ENCODE data around the gene ZFHX3.

Gene ZFHX3

GRCh38 chr16:72987480-72987901 lies 60.4 kb downstream of the ZFHX3 start:
- no peaks in the 10 kb centered on the region for H3K27me3 Mint-ChIP-seq
- H3K4me1 Mint-ChIP-seq: no peaks in the 10 kb centered on the region
- no peak for DNase-seq
- no peaks in the 10 kb centered on the region for H3K36me3 Mint-ChIP-seq
- CTCF ChIA-PET: no interaction called here
- no peak overlapping the region for H3K27ac Mint-ChIP-seq
- no peaks in the 10 kb centered on the region for H3K9me3 Mint-ChIP-seq
- H3K4me3 Mint-ChIP-seq: no peak overlapping the region

- no peaks in the 10 kb centered on the region for H3K9me3 Mint-ChIP-seq
- H3K4me1 Mint-ChIP-seq: no peaks in the 10 kb centered on the region
- no peak overlapping the region for H3K27ac Mint-ChIP-seq
- no peaks in the 10 kb centered on the region for H3K36me3 Mint-ChIP-seq
- H3K27me3 Mint-ChIP-seq: no peaks in the 10 kb centered on the region
- H3K4me3 Mint-ChIP-seq: no peak overlapping the region
- CTCF ChIA-PET: no interaction called here
- DNase-seq: no peak
Observed at GRCh38 chr16:72985995-72986394, 61.9 kb downstream of the ZFHX3 start.

GRCh38 chr16:72985148-72985941 lies 62.6 kb downstream of the ZFHX3 start:
- no peak for DNase-seq
- no peak overlapping the region for H3K4me3 Mint-ChIP-seq
- CTCF ChIA-PET: interaction anchor here (0.6 kb wide), 1 partner anchor 1586 kb away, joined by 3 read pairs; no protein-coding TSS in a partner anchor
- H3K9me3 Mint-ChIP-seq: no peaks in the 10 kb centered on the region
- H3K36me3 Mint-ChIP-seq: no peaks in the 10 kb centered on the region
- no peaks in the 10 kb centered on the region for H3K4me1 Mint-ChIP-seq
- no peak overlapping the region for H3K27ac Mint-ChIP-seq
- H3K27me3 Mint-ChIP-seq: no peaks in the 10 kb centered on the region

- Mint-ChIP-seq H3K36me3 (no peaks in the 10 kb centered on the region), H3K9me3 (no peaks in the 10 kb centered on the region), H3K4me3 (no peak overlapping the region), H3K4me1 (no peaks in the 10 kb centered on the region), H3K27me3 (no peaks in the 10 kb centered on the region), H3K27ac (no peak overlapping the region)
- CTCF ChIA-PET: no interaction called here
- DNase-seq: no peak
Observed at GRCh38 chr16:72983728-72984350, 64.1 kb downstream of the ZFHX3 start.

GRCh38 chr16:72983241-72983640 lies 64.7 kb downstream of the ZFHX3 start:
- no peak overlapping the region for H3K27ac Mint-ChIP-seq
- H3K36me3 Mint-ChIP-seq: no peaks in the 10 kb centered on the region
- CTCF ChIA-PET: no interaction called here
- no peak for DNase-seq
- no peaks in the 10 kb centered on the region for H3K4me1 Mint-ChIP-seq
- no peaks in the 10 kb centered on the region for H3K27me3 Mint-ChIP-seq
- H3K9me3 Mint-ChIP-seq: no peaks in the 10 kb centered on the region
- no peak overlapping the region for H3K4me3 Mint-ChIP-seq

GRCh38 chr16:72979974-72980373 lies 68.0 kb downstream of the ZFHX3 start:
- Mint-ChIP-seq H3K4me1 (no peaks in the 10 kb centered on the region), H3K27me3 (no peaks in the 10 kb centered on the region), H3K4me3 (no peak overlapping the region), H3K9me3 (no peaks in the 10 kb centered on the region), H3K36me3 (no peaks in the 10 kb centered on the region), H3K27ac (no peak overlapping the region)
- no peak for DNase-seq
- CTCF ChIA-PET: no interaction called here

GRCh38 chr16:72978212-72978611 lies 69.7 kb downstream of the ZFHX3 start:
- no peak overlapping the region for H3K4me3 Mint-ChIP-seq
- H3K36me3 Mint-ChIP-seq: no peaks in the 10 kb centered on the region
- CTCF ChIA-PET: no interaction called here
- DNase-seq: no peak
- no peak overlapping the region for H3K27ac Mint-ChIP-seq
- H3K4me1 Mint-ChIP-seq: no peaks in the 10 kb centered on the region
- H3K27me3 Mint-ChIP-seq: no peaks in the 10 kb centered on the region
- peaks cover 1% of the 10 kb centered on the region for H3K9me3 Mint-ChIP-seq

- Mint-ChIP-seq H3K9me3 (peaks cover 3% of the 10 kb centered on the region), H3K4me3 (no peak overlapping the region), H3K36me3 (no peaks in the 10 kb centered on the region), H3K27me3 (no peaks in the 10 kb centered on the region), H3K27ac (no peak overlapping the region), H3K4me1 (no peaks in the 10 kb centered on the region)
- no peak for DNase-seq
- CTCF ChIA-PET: no interaction called here
Observed at GRCh38 chr16:72977127-72977526, 70.8 kb downstream of the ZFHX3 start.

- CTCF ChIA-PET: no interaction called here
- Mint-ChIP-seq H3K27ac (no peak overlapping the region), H3K4me3 (no peak overlapping the region), H3K9me3 (peaks cover 3% of the 10 kb centered on the region), H3K4me1 (no peaks in the 10 kb centered on the region), H3K36me3 (no peaks in the 10 kb centered on the region), H3K27me3 (no peaks in the 10 kb centered on the region)
- no peak for DNase-seq
Observed at GRCh38 chr16:72976438-72977064, 71.4 kb downstream of the ZFHX3 start.

- Mint-ChIP-seq H3K27me3 (no peaks in the 10 kb centered on the region), H3K27ac (no peak overlapping the region), H3K4me3 (no peak overlapping the region), H3K9me3 (peaks cover 3% of the 10 kb centered on the region), H3K4me1 (no peaks in the 10 kb centered on the region), H3K36me3 (no peaks in the 10 kb centered on the region)
- CTCF ChIA-PET: no interaction called here
- no peak for DNase-seq
Observed at GRCh38 chr16:72975809-72976437, 72.0 kb downstream of the ZFHX3 start.

- no peak for DNase-seq
- CTCF ChIA-PET: no interaction called here
- peaks cover 3% of the 10 kb centered on the region for H3K9me3 Mint-ChIP-seq
- no peaks in the 10 kb centered on the region for H3K36me3 Mint-ChIP-seq
- no peaks in the 10 kb centered on the region for H3K27me3 Mint-ChIP-seq
- H3K4me3 Mint-ChIP-seq: no peak overlapping the region
- no peak overlapping the region for H3K27ac Mint-ChIP-seq
- H3K4me1 Mint-ChIP-seq: no peaks in the 10 kb centered on the region
Observed at GRCh38 chr16:72974142-72974769, 73.7 kb downstream of the ZFHX3 start.

- CTCF ChIA-PET: no interaction called here
- no peak overlapping the region for H3K27ac Mint-ChIP-seq
- H3K4me3 Mint-ChIP-seq: no peak overlapping the region
- no peaks in the 10 kb centered on the region for H3K27me3 Mint-ChIP-seq
- DNase-seq: no peak
- H3K4me1 Mint-ChIP-seq: no peaks in the 10 kb centered on the region
- H3K36me3 Mint-ChIP-seq: no peaks in the 10 kb centered on the region
- peaks cover 3% of the 10 kb centered on the region for H3K9me3 Mint-ChIP-seq
Observed at GRCh38 chr16:72972878-72973571, 74.9 kb downstream of the ZFHX3 start.

- no peaks in the 10 kb centered on the region for H3K4me1 Mint-ChIP-seq
- H3K27ac Mint-ChIP-seq: no peak overlapping the region
- DNase-seq: no peak
- CTCF ChIA-PET: no interaction called here
- H3K27me3 Mint-ChIP-seq: peaks cover 3% of the 10 kb centered on the region
- no peak overlapping the region for H3K4me3 Mint-ChIP-seq
- H3K9me3 Mint-ChIP-seq: peaks cover 3% of the 10 kb centered on the region
- H3K36me3 Mint-ChIP-seq: no peaks in the 10 kb centered on the region
Observed at GRCh38 chr16:72971370-72971769, 76.6 kb downstream of the ZFHX3 start.

GRCh38 chr16:72970656-72971055 lies 77.3 kb downstream of the ZFHX3 start:
- Mint-ChIP-seq H3K27ac (no peak overlapping the region), H3K36me3 (no peaks in the 10 kb centered on the region), H3K4me3 (no peak overlapping the region), H3K4me1 (no peaks in the 10 kb centered on the region), H3K27me3 (peaks cover 3% of the 10 kb centered on the region), H3K9me3 (peaks cover 3% of the 10 kb centered on the region)
- CTCF ChIA-PET: no interaction called here
- no peak for DNase-seq
